ENCODE measurements around the gene SLC26A9.
A peak's percentile ranks its signal among the peaks of the same experiment; 100 is the strongest.

- TF ChIP-seq EP300 (IDR thresholded peaks at IDR 0.05; ENCODE audit: borderline replicate concordance), result no peak
- no peak for TF ChIP-seq EGR1 (IDR thresholded peaks at IDR 0.05)
- no peak for TF ChIP-seq CEBPB (IDR thresholded peaks at IDR 0.05)
- TF ChIP-seq, protein P1, sequence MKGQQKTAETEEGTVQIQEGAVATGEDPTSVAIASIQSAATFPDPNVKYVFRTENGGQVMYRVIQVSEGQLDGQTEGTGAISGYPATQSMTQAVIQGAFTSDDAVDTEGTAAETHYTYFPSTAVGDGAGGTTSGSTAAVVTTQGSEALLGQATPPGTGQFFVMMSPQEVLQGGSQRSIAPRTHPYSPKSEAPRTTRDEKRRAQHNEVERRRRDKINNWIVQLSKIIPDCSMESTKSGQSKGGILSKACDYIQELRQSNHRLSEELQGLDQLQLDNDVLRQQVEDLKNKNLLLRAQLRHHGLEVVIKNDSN (IDR thresholded peaks at IDR 0.05), result no peak
- TF ChIP-seq YY1 (IDR thresholded peaks at IDR 0.05; ENCODE audit: low read depth), result no peak
- TF ChIP-seq TCF12 (IDR thresholded peaks at IDR 0.05; ENCODE audit: low read depth), result no peak
- no peak for TF ChIP-seq NFIC (IDR thresholded peaks at IDR 0.05)
- TF ChIP-seq CREB1 (IDR thresholded peaks at IDR 0.05; ENCODE audit: low read depth), result no peak
- no peak for TF ChIP-seq MAX (IDR thresholded peaks at IDR 0.05)
- TF ChIP-seq RAD21 (IDR thresholded peaks at IDR 0.05; ENCODE audit: low read depth), result peak; percentile 100
- TF ChIP-seq FOXM1 (IDR thresholded peaks at IDR 0.05; ENCODE audit: borderline replicate concordance, low read depth), result no peak
- TF ChIP-seq ZBTB7A (IDR thresholded peaks at IDR 0.05; ENCODE audit: low read depth), result no peak
Observed at GRCh38 chr1:205918955-205919746, 24.1 kb downstream of the SLC26A9 start.

Data from Ishikawa (cell line).